SK-N-SH treated with all-trans-retinoic acid at 6 μM for 48 hours (cell line): ENCODE results near the gene DRD5.

Experiments
- GLIS3 ChIP-seq: fragments of 250-450 bp; sonication (Bioruptor Pico); IDR thresholded peaks from 2 replicates; pipeline ENCODE4 v1.5.0; 2020; ENCODE audit warnings: mild to moderate bottlenecking, moderate library complexity
- SNAI2 ChIP-seq: fragments of 250-450 bp; sonication (Bioruptor Pico); IDR thresholded peaks from 2 replicates; pipeline ENCODE4 v1.5.0; 2020; ENCODE audit warnings: mild to moderate bottlenecking, moderate library complexity
- TCF4 ChIP-seq: fragments of 250-450 bp; sonication (Bioruptor Pico); IDR thresholded peaks from 2 replicates; pipeline ENCODE4 v1.8.0; 2021; ENCODE audit warnings: mild to moderate bottlenecking, moderate library complexity, borderline replicate concordance
- ZFP3 ChIP-seq: fragments of 250-450 bp; sonication (Bioruptor Pico); IDR thresholded peaks from 2 replicates; pipeline ENCODE4 v1.5.0; 2020; ENCODE audit warnings: mild to moderate bottlenecking, moderate library complexity
- ZFP30 ChIP-seq: fragments of 450-650 bp; formaldehyde crosslinking; IDR thresholded peaks from 2 replicates; pipeline ENCODE4 v1.5.0; 2022; ENCODE audit warnings: mild to moderate bottlenecking, moderate library complexity
- ZNF565 ChIP-seq: fragments of 450-650 bp; formaldehyde crosslinking; conservative IDR thresholded peaks from 2 replicates; pipeline ENCODE4 v1.5.0; 2020; ENCODE audit warnings: low read depth, mild to moderate bottlenecking, moderate library complexity
- TF ChIP-seq, protein P1 (sequence below): fragments of 250-450 bp; sonication (Bioruptor Pico); IDR thresholded peaks from 2 replicates; pipeline ENCODE4 v1.8.0; 2021; ENCODE audit warnings: low read depth, mild to moderate bottlenecking, moderate library complexity, borderline replicate concordance
- TF ChIP-seq, protein P2 (sequence below): fragments of 250-450 bp; sonication (Bioruptor Pico); IDR thresholded peaks from 2 replicates; pipeline ENCODE4 v1.5.0; 2020; ENCODE audit warnings: mild to moderate bottlenecking, moderate library complexity

DNA sequence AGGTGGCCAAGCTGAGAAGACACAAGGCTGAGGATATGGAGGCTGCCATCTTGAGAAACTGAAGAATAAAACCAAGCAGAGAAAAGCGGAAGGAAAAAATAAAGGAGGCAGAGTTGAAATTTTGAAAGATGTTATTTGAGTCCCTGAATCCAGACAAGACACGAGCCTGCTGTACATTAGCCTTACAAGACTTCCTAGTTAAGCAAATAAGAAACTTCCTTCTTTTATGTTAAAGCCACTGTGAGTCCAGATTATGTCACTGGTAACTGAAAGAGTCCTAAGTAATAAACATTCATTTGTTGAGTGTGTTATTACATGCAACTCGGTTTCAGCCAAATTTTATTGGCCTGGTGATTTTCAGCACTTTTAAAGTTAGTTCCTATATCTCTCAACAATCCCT is 30.4 kb downstream of the DRD5 start:
- TF ChIP-seq GLIS3: no peak
- TF ChIP-seq ZFP30 (CRISPR knock-in tag): no peak
- no peak for TF ChIP-seq ZNF565 (CRISPR knock-in tag)
- TF ChIP-seq, protein P1, sequence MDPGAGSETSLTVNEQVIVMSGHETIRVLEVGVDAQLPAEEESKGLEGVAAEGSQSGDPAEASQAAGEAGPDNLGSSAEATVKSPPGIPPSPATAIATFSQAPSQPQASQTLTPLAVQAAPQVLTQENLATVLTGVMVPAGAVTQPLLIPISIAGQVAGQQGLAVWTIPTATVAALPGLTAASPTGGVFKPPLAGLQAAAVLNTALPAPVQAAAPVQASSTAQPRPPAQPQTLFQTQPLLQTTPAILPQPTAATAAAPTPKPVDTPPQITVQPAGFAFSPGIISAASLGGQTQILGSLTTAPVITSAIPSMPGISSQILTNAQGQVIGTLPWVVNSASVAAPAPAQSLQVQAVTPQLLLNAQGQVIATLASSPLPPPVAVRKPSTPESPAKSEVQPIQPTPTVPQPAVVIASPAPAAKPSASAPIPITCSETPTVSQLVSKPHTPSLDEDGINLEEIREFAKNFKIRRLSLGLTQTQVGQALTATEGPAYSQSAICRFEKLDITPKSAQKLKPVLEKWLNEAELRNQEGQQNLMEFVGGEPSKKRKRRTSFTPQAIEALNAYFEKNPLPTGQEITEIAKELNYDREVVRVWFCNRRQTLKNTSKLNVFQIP (CRISPR knock-in tag): no peak
- TF ChIP-seq, protein P2, sequence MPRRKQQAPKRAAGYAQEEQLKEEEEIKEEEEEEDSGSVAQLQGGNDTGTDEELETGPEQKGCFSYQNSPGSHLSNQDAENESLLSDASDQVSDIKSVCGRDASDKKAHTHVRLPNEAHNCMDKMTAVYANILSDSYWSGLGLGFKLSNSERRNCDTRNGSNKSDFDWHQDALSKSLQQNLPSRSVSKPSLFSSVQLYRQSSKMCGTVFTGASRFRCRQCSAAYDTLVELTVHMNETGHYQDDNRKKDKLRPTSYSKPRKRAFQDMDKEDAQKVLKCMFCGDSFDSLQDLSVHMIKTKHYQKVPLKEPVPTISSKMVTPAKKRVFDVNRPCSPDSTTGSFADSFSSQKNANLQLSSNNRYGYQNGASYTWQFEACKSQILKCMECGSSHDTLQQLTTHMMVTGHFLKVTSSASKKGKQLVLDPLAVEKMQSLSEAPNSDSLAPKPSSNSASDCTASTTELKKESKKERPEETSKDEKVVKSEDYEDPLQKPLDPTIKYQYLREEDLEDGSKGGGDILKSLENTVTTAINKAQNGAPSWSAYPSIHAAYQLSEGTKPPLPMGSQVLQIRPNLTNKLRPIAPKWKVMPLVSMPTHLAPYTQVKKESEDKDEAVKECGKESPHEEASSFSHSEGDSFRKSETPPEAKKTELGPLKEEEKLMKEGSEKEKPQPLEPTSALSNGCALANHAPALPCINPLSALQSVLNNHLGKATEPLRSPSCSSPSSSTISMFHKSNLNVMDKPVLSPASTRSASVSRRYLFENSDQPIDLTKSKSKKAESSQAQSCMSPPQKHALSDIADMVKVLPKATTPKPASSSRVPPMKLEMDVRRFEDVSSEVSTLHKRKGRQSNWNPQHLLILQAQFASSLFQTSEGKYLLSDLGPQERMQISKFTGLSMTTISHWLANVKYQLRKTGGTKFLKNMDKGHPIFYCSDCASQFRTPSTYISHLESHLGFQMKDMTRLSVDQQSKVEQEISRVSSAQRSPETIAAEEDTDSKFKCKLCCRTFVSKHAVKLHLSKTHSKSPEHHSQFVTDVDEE (CRISPR knock-in tag): no peak
- TF ChIP-seq SNAI2 (CRISPR knock-in tag): no peak
- TF ChIP-seq TCF4 (CRISPR knock-in tag): no peak
- TF ChIP-seq ZFP3 (CRISPR knock-in tag): no peak
